Gastrocnemius medialis (tissue), 4 donors: ENCODE measurements around the gene KCNB1.

Source experiments
- CTCF ChIP-seq, 5 experiments: fragments of 450-650 bp in 3 of 5; fragments of 200-600 bp in 2 of 5; sonication (generic) in 2 of 5; IDR thresholded peaks in 4 of 5; conservative IDR thresholded peaks in 1 of 5; 1 replicate in 4 of 5; 2 replicates in 1 of 5; pipeline ENCODE4 v1.5.1; 2016 to 2019; ENCODE audit warnings: antibody characterized with exemption in 5 of 5, mild to moderate bottlenecking in 3 of 5, moderate library complexity in 3 of 5
- POLR2A ChIP-seq, 2 donors: fragments of 450-650 bp; IDR thresholded peaks; one replicate each; pipeline ENCODE4 v1.6.1; 2017; ENCODE audit warnings: antibody characterized with exemption in 2 of 2, mild to moderate bottlenecking in 2 of 2, moderate library complexity in 2 of 2

DNA sequence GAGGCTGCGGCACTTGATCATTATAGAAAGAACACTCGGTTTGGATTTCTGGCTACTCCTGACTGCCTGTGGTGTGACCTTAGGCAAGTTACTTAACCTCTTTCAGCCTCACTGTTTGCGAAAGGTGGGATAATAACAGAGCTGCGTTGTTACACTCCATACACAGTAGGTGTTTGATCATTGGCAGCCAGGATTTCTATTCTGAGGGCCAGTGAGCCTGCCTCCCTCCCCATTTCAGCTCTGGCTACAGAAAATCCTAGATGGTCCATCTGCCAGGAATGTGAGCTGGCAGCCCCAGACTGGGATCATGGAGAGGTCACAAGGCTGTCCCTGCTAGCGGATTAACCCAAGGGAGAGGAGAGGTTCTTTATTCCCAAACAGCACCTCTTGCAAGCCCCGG, 2.7 kb downstream of the KCNB1 start:
- TF ChIP-seq CTCF (IDR thresholded peaks at IDR 0.05 in 4 of 5, conservative IDR thresholded peaks at IDR 0.05 in 1 of 5) (no peak), POLR2A (IDR thresholded peaks at IDR 0.05) (no peak)
